HepG2 (cell line): ENCODE data around the gene TPM3. TPM values are rescaled to one million over a fixed set of nuclear protein-coding genes. Genes with fewer than 3 reads are reported as not detected.
A peak's percentile ranks its signal among the peaks of the same experiment; 100 is the strongest.

ENCODE experiments used
- BCL6 ChIP-seq: IDR thresholded peaks from 2 replicates; pipeline ENCODE4 v1.6.1; 2016; ENCODE audit warnings: missing genetic modification reagents, missing compliant biosample characterization
- HHEX ChIP-seq: IDR thresholded peaks from 2 replicates; pipeline ENCODE4 v1.6.1; 2016; ENCODE audit warnings: control low read depth
- HNF1A ChIP-seq, 2 experiments: sonication (generic) in 1 of 2; formaldehyde crosslinking in 1 of 2; IDR thresholded peaks; 2 replicates each; pipeline versions ENCODE4 v1.4.0 to v1.6.1; 2016 to 2020; ENCODE audit warnings: borderline replicate concordance in 1 of 2, low read depth in 1 of 2, mild to moderate bottlenecking in 1 of 2, missing genetic modification reagents in 1 of 2
- HOMEZ ChIP-seq: IDR thresholded peaks from 2 replicates; pipeline ENCODE4 v1.6.1; 2016; ENCODE audit warnings: low read depth
- KDM6A ChIP-seq: IDR thresholded peaks from 2 replicates; pipeline ENCODE4 v1.6.1; 2016; ENCODE audit warnings: low read depth
- KLF12 ChIP-seq: sonication (generic); formaldehyde crosslinking; IDR thresholded peaks from 2 replicates; pipeline ENCODE4 v1.4.0; 2020; ENCODE audit warnings: missing genetic modification reagents, borderline replicate concordance
- MED1 ChIP-seq: sonication (generic); formaldehyde crosslinking; IDR thresholded peaks from 2 replicates; pipeline ENCODE4 v1.4.0; 2020; ENCODE audit warnings: missing genetic modification reagents
- NR2F6 ChIP-seq, 2 experiments: IDR thresholded peaks; 2 replicates each; pipeline ENCODE4 v1.6.1; 2016; ENCODE audit warnings: antibody characterized with exemption in 1 of 2, mild to moderate bottlenecking in 1 of 2
- ZEB1 ChIP-seq: IDR thresholded peaks from 2 replicates; pipeline ENCODE4 v1.6.1; 2012; ENCODE audit warnings: mild to moderate bottlenecking, low read depth, inconsistent platforms; ENCODE audit not compliant: insufficient replicate concordance
- ZNF281 ChIP-seq: sonication (generic); formaldehyde crosslinking; IDR thresholded peaks from 2 replicates; pipeline ENCODE4 v1.4.0; 2020; ENCODE audit warnings: missing genetic modification reagents, borderline replicate concordance
- ZNF407 ChIP-seq: sonication (generic); formaldehyde crosslinking; IDR thresholded peaks from one replicate; pipeline ENCODE4 v1.5.1; 2020; ENCODE audit warnings: mild to moderate bottlenecking, missing genetic modification reagents; ENCODE audit errors: not compliant biosample characterization
- polyA plus RNA-seq, 8 experiments: library from polyadenylated mRNA; depleted of rRNA in 3 of 8; stranded (reverse) in 7 of 8; unstranded in 1 of 8; fragments of >200 nt; fragmentation: Illumina TruSeq in 4 of 8; extraction: Trizol in 4 of 8; gene quantifications; 2 replicates each; pipeline versions ENCODE4 v1.2.1 to v1.2.3, GENCODE V29; 2011 to 2016; ENCODE audit warnings: low read depth in 4 of 8, missing spikeins in 1 of 8, mixed read lengths in 1 of 8; ENCODE audit not compliant: insufficient read depth in 1 of 8
- total RNA-seq, 5 experiments: library from RNA; depleted of rRNA; stranded (reverse); fragments of >200 nt; fragmentation: Illumina TruSeq; extraction: Trizol; gene quantifications; 2 replicates each; pipeline ENCODE4 v1.2.3, GENCODE V29; 2016; ENCODE audit warnings: low read depth in 1 of 5

Gene TPM3
- total and polyA plus RNA-seq, 2 of the 13 experiments (the other 11 are each of a cell fraction or from before 2014, with no cell fraction given): 160 to 307 TPM

GRCh38 chr1:154237435-154237834 lies 45.5 kb upstream of the TPM3 start (continued):
- TF ChIP-seq HOMEZ (CRISPR knock-in tag): peak; percentile 15; the same call in 1 of the 2 replicates
- no peak for TF ChIP-seq ZNF407
- peak; percentile 49 for TF ChIP-seq MED1 (CRISPR knock-in tag)
- TF ChIP-seq KLF12 (CRISPR knock-in tag): no peak
- TF ChIP-seq KDM6A: peak; percentile 65; the same call in 1 of the 2 replicates
- TF ChIP-seq HHEX (CRISPR knock-in tag): peak; percentile 61
- peak; percentile 67 for TF ChIP-seq BCL6 (CRISPR knock-in tag)
- no peak for TF ChIP-seq ZNF281
- TF ChIP-seq ZEB1: no peak
- TF ChIP-seq NR2F6 (IDR thresholded peaks at IDR 0.05): peak; percentile 86
- peak; percentile 78 for TF ChIP-seq NR2F6 (CRISPR knock-in tag; IDR thresholded peaks at IDR 0.05)
- no peak for TF ChIP-seq HNF1A (IDR thresholded peaks at IDR 0.05; ENCODE audit: low read depth)
- TF ChIP-seq HNF1A (CRISPR knock-in tag; IDR thresholded peaks at IDR 0.05; ENCODE audit: borderline replicate concordance): peak; percentile 76; the same call in 1 of the 2 replicates
